Ovary (tissue), 3 donors: ENCODE measurements around the gene CAVIN1.

Experiments used
- POLR2A ChIP-seq: fragments of 450-650 bp; IDR thresholded peaks from one replicate; pipeline ENCODE4 v1.6.1; 2017; ENCODE audit warnings: antibody characterized with exemption, mild to moderate bottlenecking, moderate library complexity
- TF ChIP-seq, protein P1 (sequence below), 3 donors: fragments of 450-650 bp in 2 of 3; fragments of 200-600 bp in 1 of 3; IDR thresholded peaks; one replicate each; pipeline versions ENCODE4 v1.5.1 to v1.8.0; 2016 to 2022; ENCODE audit warnings: antibody characterized with exemption in 3 of 3, mild to moderate bottlenecking in 1 of 3
- donor health status: DM: no; HTN: no; CAD: no.

DNA sequence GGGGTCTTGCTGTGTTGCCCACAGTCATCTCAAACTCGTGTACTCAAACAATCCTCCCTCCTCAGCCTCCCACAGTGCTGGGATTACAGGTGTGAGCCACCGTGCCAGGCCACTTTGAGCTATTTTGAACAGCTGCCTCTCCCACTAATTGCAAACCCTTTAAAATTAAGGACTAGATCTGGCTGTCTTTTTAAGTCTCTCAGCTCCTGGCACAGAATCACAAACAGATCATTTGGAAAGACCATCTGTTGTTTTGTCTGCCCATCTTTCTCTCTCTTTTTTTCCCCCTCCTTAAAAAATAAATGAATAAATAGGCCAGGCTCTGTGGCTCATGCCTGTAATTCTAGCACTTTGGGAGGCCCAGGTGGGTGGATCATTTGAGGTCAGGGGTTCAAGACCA, 23.9 kb downstream of the CAVIN1 start:
- TF ChIP-seq POLR2A = no peak
- TF ChIP-seq, protein P1, sequence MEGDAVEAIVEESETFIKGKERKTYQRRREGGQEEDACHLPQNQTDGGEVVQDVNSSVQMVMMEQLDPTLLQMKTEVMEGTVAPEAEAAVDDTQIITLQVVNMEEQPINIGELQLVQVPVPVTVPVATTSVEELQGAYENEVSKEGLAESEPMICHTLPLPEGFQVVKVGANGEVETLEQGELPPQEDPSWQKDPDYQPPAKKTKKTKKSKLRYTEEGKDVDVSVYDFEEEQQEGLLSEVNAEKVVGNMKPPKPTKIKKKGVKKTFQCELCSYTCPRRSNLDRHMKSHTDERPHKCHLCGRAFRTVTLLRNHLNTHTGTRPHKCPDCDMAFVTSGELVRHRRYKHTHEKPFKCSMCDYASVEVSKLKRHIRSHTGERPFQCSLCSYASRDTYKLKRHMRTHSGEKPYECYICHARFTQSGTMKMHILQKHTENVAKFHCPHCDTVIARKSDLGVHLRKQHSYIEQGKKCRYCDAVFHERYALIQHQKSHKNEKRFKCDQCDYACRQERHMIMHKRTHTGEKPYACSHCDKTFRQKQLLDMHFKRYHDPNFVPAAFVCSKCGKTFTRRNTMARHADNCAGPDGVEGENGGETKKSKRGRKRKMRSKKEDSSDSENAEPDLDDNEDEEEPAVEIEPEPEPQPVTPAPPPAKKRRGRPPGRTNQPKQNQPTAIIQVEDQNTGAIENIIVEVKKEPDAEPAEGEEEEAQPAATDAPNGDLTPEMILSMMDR (IDR thresholded peaks at IDR 0.05) = no peak
